Stimulated activated CD8-positive, alpha-beta memory T cell treated with anti-CD3 and anti-CD28 coated beads, Interleukin-12 subunit alpha, Interleukin-12 subunit beta, amount 100 ng/mL, for 4 hours (primary cell): ENCODE data around the gene LAYN.

Source experiments
- DNase-seq: peaks from one replicate; pipeline ENCODE4 v3.0.0-alpha.2; 2020; ENCODE audit warnings: low read depth

The LAYN gene

GRCh38 chr11:111561791-111562325 is 21.3 kb downstream of the LAYN start:
- no peak for DNase-seq

GRCh38 chr11:111562692-111563389 is 22.3 kb downstream of the LAYN start:
- no peak for DNase-seq

GRCh38 chr11:111565114-111565720 is 24.7 kb downstream of the LAYN start:
- DNase-seq: peak; percentile 13

- no peak for DNase-seq
Observed at GRCh38 chr11:111566324-111566723, 25.8 kb downstream of the LAYN start.

- no peak for DNase-seq
Observed at GRCh38 chr11:111569476-111569875, 29.0 kb downstream of the LAYN start.

GRCh38 chr11:111570796-111571195 is 30.3 kb downstream of the LAYN start:
- DNase-seq: no peak

- DNase-seq: no peak
Observed at GRCh38 chr11:111571829-111572501, 31.4 kb downstream of the LAYN start.

- DNase-seq: no peak
Observed at GRCh38 chr11:111572581-111572980, 32.1 kb downstream of the LAYN start.

- no peak for DNase-seq
Observed at GRCh38 chr11:111573821-111574249, 33.3 kb downstream of the LAYN start.

- DNase-seq: no peak
Observed at GRCh38 chr11:111574373-111575225, 34.1 kb downstream of the LAYN start.

GRCh38 chr11:111575740-111576139 is 35.2 kb downstream of the LAYN start:
- DNase-seq: no peak

GRCh38 chr11:111577821-111578220 is 37.3 kb downstream of the LAYN start:
- no peak for DNase-seq

GRCh38 chr11:111581341-111581740 is 40.8 kb downstream of the LAYN start:
- no peak for DNase-seq

GRCh38 chr11:111582163-111582562 is 41.6 kb downstream of the LAYN start:
- no peak for DNase-seq

GRCh38 chr11:111582881-111583280 is 42.4 kb downstream of the LAYN start:
- DNase-seq: no peak

- DNase-seq: no peak
Observed at GRCh38 chr11:111585371-111585770, 44.9 kb downstream of the LAYN start.

- no peak for DNase-seq
Observed at GRCh38 chr11:111586388-111586831, 45.9 kb downstream of the LAYN start.

- DNase-seq: no peak
Observed at GRCh38 chr11:111589114-111589513, 48.6 kb downstream of the LAYN start.

GRCh38 chr11:111589886-111590499 is 49.5 kb downstream of the LAYN start:
- no peak for DNase-seq

GRCh38 chr11:111591187-111591960 is 50.9 kb downstream of the LAYN start:
- no peak for DNase-seq

GRCh38 chr11:111592491-111592890 is 52.0 kb downstream of the LAYN start:
- DNase-seq: no peak
